Measurements from ENCODE around the gene TBL1X.

- TF ChIP-seq POLR2AphosphoS5 (IDR thresholded peaks at IDR 0.05; ENCODE audit: low read depth, low read length) (no peak), TAF1 (IDR thresholded peaks at IDR 0.05; ENCODE audit: borderline replicate concordance, insufficient read depth, low read length) (no peak), SIN3A (IDR thresholded peaks at IDR 0.05; ENCODE audit: borderline replicate concordance, insufficient read depth, low read length) (no peak), REST (IDR thresholded peaks at IDR 0.05; ENCODE audit: insufficient read depth in 1 of 2, low read depth in 2 of 2, low read length in 2 of 2) (no peak), FOXP2 (optimal IDR thresholded peaks at IDR 0.05; ENCODE audit: borderline replicate concordance, extremely low read depth, extremely low read length, insufficient read depth) (no peak)
These were observed 213.5 kb downstream of the TBL1X start for GRCh38 chrX:9678215-9678965.
